Right atrium auricular region (tissue), 2 donors: ENCODE results near the gene FANK1. TPM values are rescaled to one million over a fixed set of nuclear protein-coding genes. Genes with fewer than 3 reads are reported as not detected.
"Not testable (repeated sequence)": the region's sequence is repeated elsewhere in the genome, so short reads cannot be mapped to it uniquely, and the experiment has no call there.

Source experiments
- DNase-seq: peaks from one replicate; pipeline ENCODE4 v3.0.0-alpha.2; 2019; ENCODE audit warnings: low spot score
- H3K27ac ChIP-seq, 2 donors: fragments of 200-600 bp; sonication (generic); 1 replicate in 1 of 2; 2 replicates in 1 of 2; pipeline ENCODE4 v1.5.1; 2016 to 2019
- H3K27me3 ChIP-seq, 2 donors: fragments of 200-600 bp; sonication (generic); one replicate each; pipeline versions ENCODE4 v1.5.1 to v1.6.0; 2017 to 2019
- H3K36me3 ChIP-seq: fragments of 200-600 bp; sonication (generic); one replicate; pipeline ENCODE4 v1.5.1; 2016
- H3K4me1 ChIP-seq, 2 donors: fragments of 200-600 bp; sonication (generic); one replicate each; pipeline versions ENCODE4 v1.5.1 to v1.6.0; 2017 to 2019
- H3K4me3 ChIP-seq, 2 donors: fragments of 200-600 bp; sonication (generic); 1 replicate in 1 of 2; 2 replicates in 1 of 2; pipeline ENCODE4 v1.5.1; 2017 to 2019; ENCODE audit warnings: mild to moderate bottlenecking in 1 of 2, moderate library complexity in 1 of 2
- H3K9me3 ChIP-seq, 2 donors: fragments of 200-600 bp; sonication (generic); one replicate each; pipeline ENCODE4 v1.5.1; 2019
- CTCF ChIP-seq, 2 donors: fragments of 200-600 bp; sonication (generic); IDR thresholded peaks; one replicate each; pipeline ENCODE4 v1.5.1; 2019; ENCODE audit warnings: antibody characterized with exemption in 2 of 2
- total RNA-seq, 2 donors: library from RNA; depleted of rRNA; stranded (reverse); fragments of >200 nt; gene quantifications; one replicate each; pipeline ENCODE4 v1.1.0, GENCODE V29; 2016

FANK1 gene
- total RNA-seq, 2 donors from 2014 or later = 0.44 to 0.67 TPM

- Histone ChIP-seq H3K36me3 (no peaks in the 10 kb centered on the region), H3K4me1 (no peaks in the 10 kb centered on the region), H3K27me3 (no peaks in the 10 kb centered on the region), H3K27ac (no peak overlapping the region), H3K4me3 (no peak overlapping the region), H3K9me3 (peaks cover 0 to 9% of the 10 kb centered on the region in 2 donors)
- no peak for TF ChIP-seq CTCF (IDR thresholded peaks at IDR 0.05)
- DNase-seq = no peak
These were observed 65.8 kb downstream of the FANK1 start for GRCh38 chr10:125962200-125962599.

DNA sequence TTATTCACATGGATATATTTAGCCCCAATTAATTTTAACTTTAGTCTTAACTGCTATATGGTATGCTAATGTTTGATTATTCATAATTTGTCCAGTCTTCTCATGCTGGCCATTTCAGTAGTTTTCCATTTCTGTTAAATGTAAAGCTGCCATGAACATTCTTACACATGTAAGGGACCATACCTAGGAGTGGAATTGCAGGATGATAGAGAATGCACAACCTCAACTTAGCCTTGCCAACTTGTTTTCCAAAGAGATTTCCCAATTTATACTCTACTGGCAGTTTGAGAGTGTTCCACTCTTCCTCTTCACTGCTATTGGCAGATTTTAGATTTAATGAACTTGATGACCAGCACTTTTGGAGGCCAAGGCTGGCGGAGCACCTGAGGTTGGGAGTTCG lies 68.2 kb downstream of the FANK1 start:
- Histone ChIP-seq H3K27ac (no peak overlapping the region), H3K4me1 (no peaks in the 10 kb centered on the region), H3K27me3 (no peaks in the 10 kb centered on the region), H3K4me3 (no peak overlapping the region), H3K36me3 (no peaks in the 10 kb centered on the region), H3K9me3 (peaks cover 0 to 9% of the 10 kb centered on the region in 2 donors)
- DNase-seq = no peak
- no peak for TF ChIP-seq CTCF (IDR thresholded peaks at IDR 0.05)

DNA sequence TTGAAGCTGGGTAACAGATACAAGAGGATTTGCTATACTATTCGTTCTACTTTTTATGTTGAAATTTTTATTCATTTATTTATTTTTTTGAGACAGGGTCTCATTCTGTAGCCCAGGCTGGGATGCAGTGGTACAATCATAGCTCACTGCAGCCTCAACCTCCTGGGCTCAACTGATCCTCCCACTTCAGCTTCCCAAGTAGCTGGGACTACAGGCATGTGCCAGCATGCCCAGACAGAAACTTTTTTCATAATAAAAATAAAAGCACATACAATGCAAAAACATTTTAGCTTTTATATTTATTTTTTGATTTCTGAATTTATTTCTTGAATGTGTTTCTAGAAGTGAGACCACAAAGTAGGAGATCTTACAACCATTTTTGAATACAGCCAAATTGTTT lies 71.2 kb downstream of the FANK1 start:
- Histone ChIP-seq H3K4me1 (no peaks in the 10 kb centered on the region), H3K27me3 (no peaks in the 10 kb centered on the region), H3K9me3 (peaks cover 0 to 1% of the 10 kb centered on the region in 2 donors), H3K27ac (no peak overlapping the region), H3K4me3 (no peak overlapping the region), H3K36me3 (no peaks in the 10 kb centered on the region)
- no peak for DNase-seq
- no peak for TF ChIP-seq CTCF (IDR thresholded peaks at IDR 0.05)

DNA sequence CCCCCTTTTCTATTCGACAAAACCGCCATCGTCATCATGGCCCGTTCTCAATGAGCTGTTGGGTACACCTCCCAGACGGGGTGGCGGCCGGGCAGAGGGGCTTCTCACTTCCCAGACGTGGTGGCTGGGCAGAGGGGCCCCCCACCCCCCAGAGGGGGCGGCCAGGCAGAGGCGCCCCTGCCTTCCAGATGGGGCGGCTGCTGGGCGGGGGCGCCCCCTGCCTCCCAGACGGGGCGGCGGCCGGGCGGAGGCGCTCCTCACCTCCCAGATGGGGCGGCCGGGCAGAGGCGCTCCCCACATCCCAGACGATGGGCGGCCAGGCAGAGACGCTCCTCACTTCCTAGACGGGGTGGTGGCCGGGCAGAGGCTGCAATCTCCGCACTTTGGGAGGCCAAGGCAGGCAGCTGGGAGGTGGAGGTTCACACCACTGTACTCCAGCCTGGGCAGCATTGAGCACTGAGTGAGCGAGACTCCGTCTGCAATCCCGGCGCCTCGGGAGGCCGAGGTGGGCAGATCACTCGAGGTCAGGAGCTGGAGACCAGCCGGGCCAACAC lies 73.8 kb downstream of the FANK1 start:
- H3K36me3 ChIP-seq, H3K27me3 ChIP-seq, H3K4me3 ChIP-seq, DNase-seq, H3K9me3 ChIP-seq, H3K4me1 ChIP-seq, H3K27ac ChIP-seq: not testable (repeated sequence)

- Histone ChIP-seq H3K36me3 (no peaks in the 10 kb centered on the region), H3K4me3 (no peak overlapping the region), H3K27ac (no peak overlapping the region), H3K9me3 (no peaks in the 10 kb centered on the region), H3K27me3 (no peaks in the 10 kb centered on the region), H3K4me1 (no peaks in the 10 kb centered on the region)
- no peak for DNase-seq
- no peak for TF ChIP-seq CTCF (IDR thresholded peaks at IDR 0.05)
These were observed 80.7 kb downstream of the FANK1 start for GRCh38 chr10:125976960-125977605.

DNA sequence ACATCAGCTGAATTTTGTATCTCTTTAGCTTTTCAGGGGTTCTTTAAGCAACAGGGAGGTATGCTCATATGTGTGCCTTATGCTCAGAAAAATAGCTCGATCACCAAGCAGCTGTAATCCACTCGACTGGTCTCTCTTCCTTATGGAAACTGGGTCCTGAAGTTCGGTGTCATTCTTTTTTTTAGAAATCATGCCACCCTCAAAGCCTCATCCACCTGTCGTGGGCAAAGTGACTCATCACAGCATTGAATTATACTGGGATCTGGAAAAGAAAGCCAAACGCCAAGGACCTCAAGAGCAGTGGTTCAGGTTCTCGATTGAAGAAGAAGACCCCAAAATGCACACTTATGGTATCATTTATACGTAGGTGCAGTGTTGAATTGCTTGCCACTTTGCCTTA lies 83.6 kb downstream of the FANK1 start:
- no peaks in the 10 kb centered on the region for H3K9me3 ChIP-seq
- no peaks in the 10 kb centered on the region for H3K36me3 ChIP-seq
- DNase-seq = no peak
- no peak overlapping the region for H3K27ac ChIP-seq
- no peaks in the 10 kb centered on the region for H3K27me3 ChIP-seq
- no peaks in the 10 kb centered on the region for H3K4me1 ChIP-seq
- TF ChIP-seq CTCF (IDR thresholded peaks at IDR 0.05) = no peak
- H3K4me3 ChIP-seq = no peak overlapping the region
